CD4-positive, alpha-beta T cell treated with Interleukin-21 for 1 hour (primary cell): ENCODE results near the gene EPHB2.

Source experiments
- DNase-seq: peaks from one replicate; pipeline ENCODE4 v3.0.0-alpha.2; 2020

EPHB2 gene

DNA sequence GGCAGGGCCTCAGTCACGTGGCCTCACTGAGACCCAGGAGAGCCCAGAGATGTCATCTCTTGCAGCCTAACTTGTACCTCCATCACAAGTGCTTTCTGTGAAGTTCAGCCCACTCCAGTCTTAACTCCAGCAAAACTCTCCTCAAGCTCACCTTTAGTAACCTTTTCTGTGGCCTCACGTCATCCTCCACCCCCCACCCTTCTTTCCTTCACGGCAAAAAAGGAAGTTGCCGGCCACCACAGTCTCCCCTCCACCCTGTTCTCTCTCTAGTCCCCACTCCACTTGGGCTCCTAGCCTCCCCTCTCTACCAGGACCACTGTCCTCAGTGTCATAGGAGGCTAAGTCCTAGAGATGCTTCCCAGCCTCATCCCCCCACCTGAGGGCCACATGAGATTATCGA lies 155.1 kb downstream of the EPHB2 start:
- DNase-seq: no peak

DNA sequence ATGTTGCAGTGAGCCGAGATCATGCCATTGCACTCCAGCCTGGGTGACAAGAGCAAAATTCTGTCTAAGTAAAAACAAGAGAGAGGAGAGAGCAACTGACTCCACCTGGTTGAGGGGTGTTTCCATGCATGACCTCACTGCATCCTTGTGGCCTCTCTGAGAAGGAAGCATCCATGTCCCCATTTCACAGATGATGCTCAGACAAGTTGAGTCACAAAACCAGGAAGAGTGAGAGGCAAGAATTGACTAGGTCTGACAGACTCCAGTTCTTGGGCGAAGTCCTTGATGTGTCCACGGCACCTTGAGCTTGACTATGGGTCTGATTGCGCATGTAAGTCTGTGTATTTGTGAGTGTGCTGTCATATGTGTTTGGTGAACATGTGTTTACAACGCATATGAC lies 156.2 kb downstream of the EPHB2 start:
- no peak for DNase-seq

DNA sequence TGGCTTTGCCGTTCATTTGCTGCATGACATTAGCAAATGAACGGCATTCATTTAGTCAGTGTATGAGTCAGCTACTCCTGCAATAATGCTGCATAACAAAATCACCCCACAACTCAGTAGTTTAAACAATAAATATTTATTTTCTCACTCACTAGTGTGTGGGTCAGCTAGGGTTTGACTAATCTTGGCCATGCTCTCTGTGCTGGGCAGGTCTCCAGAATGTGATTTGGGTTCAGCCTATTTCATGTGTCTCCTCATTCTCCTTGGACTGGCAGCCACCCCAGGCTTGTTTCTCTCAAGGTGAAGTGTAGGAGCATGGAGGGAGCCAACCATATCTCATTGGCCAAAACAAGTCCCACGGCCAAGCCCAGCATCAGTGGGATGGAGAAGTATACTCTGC lies 157.7 kb downstream of the EPHB2 start:
- DNase-seq: no peak

DNA sequence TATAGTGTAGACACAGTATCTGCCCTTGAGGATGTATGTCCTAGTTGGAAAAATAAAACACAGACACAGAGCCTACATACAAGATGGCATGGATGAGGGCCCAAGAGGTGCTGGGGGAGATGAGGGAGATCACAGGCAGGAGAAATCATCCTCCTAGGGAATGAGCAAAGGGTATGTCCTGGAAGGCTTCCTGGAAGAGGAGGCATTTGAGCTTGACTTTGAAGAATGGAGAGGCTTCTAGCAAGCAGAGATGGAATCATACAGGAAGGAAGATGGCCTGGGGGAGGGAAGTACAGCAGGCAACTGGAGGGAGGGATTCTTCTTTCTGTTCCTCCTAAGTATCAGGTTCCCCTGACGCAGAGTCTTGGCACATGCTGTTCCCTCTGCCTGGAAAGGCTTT lies 158.7 kb downstream of the EPHB2 start:
- DNase-seq: no peak

DNA sequence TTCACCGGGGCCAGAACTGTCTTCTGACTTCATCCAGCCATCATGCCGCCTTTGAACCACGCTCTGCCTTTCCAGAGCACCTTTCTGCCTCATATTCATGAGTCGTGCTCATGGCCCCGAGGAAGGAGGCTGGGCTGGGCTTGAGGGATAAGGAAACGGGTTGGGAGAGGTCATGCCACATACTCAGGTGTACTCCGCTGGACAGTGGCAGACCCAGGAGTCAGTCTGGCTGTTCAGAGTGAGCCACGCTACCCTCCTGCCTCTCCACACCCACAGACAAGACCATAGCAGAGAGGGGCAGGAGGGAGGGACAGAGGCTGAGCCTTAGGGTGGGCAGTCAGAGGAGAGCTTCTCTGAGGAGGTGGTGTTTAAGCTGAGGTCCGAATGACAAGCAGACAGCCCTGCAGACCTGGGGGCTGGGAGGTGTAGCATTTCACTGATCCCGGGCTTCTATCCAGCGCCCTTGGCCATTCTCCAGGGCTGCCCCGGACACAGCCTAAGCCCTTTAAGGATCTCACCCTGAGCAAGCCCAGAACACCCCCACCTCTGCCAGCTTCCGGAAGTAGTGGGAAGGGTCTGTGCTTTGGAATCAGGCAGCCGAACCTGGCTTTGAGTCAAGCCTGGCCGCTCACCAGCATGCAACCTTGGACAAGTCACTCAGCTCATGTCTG lies 159.7 kb downstream of the EPHB2 start:
- no peak for DNase-seq

DNA sequence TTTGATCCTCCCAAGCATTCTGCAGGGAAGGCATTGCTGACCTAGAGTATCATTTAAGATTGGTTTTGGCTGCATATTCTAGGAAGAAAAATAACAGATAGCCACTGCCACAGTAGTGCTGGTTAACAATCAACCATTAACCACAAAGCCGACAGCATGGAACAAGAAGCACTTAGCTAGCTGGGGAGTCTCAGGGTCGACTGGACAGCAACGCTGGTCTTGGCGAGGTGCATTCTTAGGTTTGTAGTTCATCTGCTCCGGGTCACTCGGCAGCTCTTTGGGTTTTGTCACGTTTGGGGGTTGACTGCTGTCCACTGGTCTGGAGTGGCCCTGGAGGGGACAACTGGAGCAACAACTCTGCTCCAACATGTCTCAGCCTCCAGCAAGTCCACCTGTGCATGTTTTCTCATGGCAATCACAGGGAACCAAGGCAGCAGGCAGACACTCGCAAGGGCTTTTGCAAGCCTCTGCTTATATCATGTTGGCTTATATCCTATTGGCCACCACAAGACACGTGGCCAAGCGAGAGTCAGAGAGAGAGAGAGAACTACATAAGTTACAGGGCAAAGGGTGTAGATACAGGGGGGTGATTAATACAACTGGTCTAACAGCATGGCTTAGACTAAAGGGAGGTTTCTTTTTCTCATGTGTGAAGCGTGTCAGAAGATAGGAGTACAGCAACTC lies 162.5 kb downstream of the EPHB2 start:
- no peak for DNase-seq

DNA sequence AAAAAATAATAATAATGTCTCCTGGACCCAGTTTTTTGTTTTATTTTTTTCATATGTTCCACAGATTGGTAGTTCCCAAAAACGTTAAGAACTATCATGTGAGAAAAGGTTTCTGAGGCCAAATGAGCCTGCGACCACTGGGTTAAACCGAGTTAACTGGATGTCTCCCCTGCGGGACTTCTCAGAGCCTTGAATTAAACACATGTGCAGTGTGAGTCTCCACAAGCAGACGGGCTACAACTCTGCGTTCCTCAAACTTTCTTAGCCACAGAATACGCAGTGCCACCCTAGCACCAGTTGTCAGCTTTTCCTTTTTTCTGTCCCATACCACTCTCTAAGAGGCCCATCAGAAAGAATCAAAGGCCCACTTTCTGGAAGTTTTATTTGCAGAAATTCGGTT lies 164.1 kb downstream of the EPHB2 start:
- no peak for DNase-seq

DNA sequence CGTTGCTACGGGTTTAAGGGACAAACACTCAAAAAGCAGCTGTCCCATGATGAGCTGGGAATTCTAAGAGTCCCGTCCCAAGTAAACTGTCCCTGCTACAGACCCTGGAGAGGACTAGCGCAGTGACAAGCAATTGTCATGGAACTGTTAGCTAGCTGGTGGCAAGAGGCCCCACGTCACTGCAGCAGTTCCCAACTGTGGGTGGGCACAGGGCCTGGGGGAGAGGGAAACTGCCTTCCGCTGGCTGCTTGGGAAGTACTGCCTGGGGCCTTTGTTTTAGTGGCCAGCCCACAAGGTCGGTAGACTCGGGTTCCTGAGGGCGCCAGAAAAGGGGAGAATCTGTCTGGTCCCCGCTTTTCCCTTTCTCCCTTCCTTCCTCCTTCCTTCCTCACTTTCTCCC lies 164.6 kb downstream of the EPHB2 start:
- DNase-seq: no peak

DNA sequence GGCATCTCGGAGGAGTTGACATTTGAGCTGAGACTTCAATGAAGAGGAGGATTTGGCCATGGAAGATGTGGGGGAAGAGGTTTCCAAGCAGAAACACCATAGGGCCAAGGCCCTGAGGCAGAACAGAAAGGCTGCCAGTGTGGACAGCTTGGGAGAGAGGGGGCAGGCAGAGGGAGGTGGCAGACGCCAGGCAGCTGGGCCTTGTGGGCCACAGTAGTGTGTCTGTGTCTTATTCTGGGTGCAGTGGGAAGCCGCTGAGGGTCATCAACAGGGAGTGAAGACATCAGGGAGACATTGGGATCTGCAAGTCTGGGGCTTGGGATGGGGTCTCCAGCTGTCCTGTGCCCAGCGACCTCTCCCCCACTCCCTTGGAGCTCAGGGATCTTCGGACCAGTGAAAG lies 165.2 kb downstream of the EPHB2 start:
- no peak for DNase-seq

DNA sequence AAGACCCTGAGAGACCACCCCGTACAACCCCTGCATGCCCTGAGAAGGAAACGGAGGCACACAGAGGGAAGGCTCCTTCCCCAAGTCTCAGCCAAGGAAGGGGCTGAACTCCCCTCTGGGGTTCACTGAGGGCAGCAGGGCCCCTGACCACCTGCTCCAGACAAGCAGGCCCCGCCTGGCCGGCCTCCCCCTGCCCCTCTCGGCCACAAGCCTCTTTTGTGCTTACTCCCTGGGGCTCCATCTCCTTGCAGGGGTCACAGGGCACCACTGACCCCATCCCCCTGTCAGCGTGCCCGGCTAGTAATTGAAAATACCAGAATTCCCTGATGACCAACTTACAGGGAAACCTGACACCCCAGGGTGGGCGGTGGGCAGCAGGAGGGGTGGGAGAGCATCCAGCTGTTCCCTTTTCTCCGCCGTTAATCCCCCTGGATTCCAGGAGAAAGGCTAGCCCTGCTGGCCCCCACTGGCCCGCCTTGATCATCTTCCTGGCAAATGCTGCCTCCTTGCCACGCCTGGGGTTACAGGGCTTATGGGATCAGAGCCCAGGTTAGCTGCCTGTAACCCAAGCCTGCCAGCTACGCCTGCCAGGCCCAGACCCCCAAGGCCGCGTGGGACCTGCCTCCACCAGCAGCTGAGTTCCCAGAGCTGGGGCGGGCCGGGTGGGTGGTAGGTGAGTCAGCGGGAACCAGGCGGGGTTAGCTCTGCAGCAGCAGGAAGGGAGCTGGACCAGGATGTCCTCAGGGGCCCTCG lies 165.9 kb downstream of the EPHB2 start:
- no peak for DNase-seq

DNA sequence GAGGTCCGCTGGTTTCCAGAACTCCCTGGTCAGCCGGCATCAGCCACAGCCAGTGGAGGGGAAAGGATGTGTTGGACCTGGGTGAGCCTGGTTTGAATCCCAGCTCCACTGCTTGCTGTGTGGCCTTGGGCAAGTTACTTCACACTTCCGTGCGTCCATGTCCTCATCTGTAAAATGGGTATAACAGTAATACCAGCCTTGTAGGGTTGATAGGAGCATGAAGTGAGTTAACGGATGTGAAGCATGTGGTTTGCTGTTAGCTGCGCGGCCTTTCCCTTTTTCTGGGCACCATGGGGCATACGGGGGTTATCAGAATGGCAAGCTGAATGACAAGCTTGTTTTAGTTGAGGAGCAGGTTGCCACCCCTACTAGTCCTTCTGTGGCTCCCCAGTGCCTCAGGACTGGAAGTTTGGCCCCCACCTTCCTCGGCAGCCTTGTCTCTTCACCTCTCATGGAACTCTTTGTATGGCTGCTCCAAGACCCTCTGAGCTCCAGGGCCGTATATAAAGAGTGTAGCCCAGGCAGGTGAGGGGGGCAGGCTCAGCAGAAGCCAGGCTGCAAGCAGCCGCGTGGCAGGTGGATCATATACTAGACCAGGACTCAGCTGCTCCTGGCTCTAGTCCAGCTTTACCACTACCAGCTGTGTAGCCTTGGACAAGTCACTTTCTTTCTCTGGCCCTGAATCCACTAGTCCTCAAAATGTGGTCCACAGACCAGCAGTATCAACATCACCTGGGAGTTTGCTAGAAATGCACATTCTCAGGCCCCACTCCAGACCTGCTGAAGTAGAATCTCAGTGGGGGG lies 166.7 kb downstream of the EPHB2 start:
- DNase-seq: no peak

DNA sequence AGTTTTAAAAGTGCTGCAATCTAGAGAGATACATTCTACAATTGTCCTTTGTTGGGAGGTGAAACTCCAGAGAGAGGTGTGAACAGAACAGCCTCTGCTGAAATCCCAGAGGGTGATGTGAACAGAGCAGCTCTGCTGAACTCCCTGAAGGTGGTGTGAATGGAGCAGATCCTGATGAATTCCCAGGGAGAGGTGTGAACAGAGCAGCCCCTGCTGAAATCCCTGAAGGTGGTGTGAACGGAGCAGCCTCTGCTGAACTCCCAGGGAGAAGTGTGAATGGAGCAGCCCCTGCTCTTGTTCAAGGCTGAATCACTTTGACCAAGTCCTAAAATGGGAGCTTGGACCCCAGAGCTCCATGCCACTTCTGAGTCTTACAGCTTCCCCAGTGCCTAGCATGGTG lies 167.3 kb downstream of the EPHB2 start:
- no peak for DNase-seq

DNA sequence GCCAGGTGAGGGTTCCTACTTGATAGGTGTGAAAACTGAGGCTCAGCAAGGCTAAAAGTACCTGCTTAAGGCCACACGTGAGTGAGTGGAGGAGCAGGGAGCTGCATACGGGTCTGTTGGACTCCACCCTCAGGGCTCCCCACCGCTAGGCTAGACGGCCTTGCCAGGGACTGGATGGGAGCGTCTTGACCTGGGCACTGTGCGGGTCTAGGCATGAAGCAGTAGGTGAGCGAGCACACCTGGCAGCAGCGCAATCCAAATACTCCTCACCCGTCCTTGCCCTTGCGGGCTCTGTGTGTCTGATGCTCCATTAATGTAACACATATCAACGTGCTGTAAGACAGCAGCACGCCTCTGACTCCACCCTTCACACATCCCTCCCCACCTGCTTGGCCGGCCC lies 168.0 kb downstream of the EPHB2 start:
- no peak for DNase-seq

DNA sequence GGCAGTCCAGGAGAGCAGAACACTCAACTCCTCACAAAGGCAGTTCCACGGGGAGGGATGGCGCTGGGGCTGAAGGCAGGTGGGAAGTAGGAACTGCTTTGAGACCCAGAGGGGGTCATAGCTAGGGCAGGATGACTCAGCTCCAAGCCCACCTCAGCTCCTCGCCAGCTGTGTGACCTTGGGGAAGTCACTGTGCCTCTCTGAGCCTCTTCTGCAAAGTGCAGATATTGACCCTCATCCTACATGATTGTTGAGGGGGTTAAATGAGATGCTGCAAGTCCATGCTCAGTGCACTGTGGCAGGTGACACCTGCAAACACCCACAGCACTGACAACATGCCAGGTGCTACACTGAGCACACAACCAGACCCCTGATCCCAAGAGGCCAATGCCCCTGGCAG lies 168.8 kb downstream of the EPHB2 start:
- DNase-seq: no peak

DNA sequence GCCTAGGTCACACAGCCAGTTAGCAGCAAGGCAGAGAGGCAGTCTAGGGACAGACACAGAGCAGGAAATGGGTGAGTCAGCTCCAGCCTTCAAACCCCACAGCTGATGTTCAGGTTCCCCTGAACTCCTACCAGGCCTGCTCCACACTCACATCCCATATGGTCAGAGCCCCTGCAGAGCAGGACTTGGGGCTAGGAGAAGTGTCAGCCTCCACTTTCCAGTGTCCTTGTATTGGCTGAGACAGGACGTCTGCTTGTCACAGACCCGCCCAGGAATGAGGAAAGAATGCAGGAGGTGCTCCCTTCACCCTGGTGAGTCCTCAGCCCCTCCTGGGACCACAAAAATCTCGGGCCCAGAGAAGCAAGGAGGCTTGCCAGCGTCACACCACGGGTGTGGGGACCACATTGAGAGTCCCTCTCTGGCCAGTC lies 169.5 kb downstream of the EPHB2 start:
- no peak for DNase-seq

DNA sequence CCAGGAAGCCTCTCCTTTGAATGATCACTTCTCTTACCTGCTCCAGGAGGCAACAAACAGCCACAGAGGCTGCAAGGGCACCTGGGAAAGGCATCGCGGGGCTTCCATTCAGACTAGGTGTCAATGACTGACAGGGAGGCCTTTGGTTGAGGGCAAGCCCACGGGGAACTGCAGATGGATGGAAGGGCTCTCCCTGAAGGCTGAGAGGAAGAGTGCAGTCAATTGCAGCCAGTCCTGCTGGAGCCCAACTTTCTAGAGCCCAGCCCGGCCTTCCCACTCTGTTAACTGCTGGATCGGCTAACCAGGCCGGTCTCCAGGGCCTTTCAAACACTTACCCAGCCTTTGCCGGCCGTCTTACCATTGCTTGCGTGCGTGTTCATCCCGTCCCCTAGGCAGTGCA lies 172.8 kb downstream of the EPHB2 start:
- DNase-seq: no peak

DNA sequence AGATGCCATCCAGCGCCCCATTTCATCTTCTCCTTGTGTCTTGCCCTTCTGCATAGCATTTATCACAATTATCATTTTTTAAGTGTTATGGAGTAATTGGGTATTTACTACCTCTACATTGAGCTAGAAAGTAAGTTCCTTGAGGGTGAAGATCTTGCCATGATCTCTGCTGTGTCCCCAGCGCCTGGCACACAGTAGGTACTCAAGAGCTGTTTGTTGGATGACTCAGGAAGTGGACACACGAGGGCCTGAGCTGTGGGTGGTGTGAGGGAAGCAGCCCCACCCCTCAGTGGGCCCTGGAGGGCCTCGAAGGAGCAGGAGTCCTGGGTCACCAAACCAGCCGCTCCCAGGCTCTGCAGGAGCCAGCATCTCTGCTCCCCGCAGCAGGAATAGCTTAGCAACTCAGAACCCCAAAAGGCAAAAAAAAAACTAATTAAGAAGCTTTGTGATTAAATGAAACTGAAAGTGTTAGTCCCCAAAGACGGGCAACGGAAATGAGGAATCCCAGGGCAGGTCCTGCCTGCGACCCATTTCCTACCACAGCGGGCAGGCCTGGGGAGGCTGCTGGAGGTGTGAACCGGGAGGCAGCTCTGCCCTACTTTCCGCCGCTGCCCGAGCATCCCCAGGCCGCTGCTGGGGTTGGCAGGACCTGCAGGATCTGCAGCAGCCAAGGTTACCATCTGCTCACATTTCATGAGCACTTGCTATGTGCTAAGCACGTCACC lies 174.3 kb downstream of the EPHB2 start:
- peak; percentile 31 for DNase-seq

DNA sequence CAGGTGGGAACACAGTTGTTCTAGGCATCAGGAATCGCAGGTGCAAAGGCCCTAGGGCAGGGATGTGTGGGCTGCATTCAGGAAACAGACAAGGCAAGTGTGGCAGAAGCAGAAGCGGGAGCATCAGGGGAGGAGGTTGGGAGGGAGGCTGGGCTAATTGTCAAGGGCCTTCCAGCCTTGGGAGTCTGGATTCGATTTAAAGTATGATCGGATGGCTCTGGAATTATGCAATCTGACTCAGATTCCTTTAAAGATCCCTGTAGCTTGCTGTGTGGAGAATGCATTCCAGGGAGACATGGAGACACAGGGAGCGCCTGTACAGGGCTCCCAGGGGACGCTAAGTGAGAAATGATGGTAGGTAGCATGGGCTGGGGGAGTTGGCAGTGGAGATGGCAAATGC lies 175.6 kb downstream of the EPHB2 start:
- DNase-seq: no peak

DNA sequence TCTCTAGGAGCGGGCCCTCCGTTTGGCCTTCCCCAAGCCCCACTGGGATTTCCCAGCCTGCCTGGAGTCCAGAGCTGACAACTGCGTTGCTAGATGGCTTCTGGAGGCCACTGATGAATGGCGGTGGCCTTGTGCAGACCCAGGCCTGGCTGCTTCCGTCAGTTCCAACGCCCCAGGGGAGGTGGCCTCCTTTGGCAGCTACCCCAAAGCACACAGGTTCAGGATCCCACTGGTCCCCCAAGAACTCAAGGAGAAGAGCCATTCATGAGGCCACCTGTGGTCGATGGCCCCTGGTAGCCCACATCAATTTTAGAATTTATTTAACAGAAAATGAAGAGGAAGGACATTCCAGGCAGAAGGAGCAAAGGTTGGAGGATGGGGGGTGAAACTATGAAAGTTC lies 176.9 kb downstream of the EPHB2 start:
- no peak for DNase-seq

DNA sequence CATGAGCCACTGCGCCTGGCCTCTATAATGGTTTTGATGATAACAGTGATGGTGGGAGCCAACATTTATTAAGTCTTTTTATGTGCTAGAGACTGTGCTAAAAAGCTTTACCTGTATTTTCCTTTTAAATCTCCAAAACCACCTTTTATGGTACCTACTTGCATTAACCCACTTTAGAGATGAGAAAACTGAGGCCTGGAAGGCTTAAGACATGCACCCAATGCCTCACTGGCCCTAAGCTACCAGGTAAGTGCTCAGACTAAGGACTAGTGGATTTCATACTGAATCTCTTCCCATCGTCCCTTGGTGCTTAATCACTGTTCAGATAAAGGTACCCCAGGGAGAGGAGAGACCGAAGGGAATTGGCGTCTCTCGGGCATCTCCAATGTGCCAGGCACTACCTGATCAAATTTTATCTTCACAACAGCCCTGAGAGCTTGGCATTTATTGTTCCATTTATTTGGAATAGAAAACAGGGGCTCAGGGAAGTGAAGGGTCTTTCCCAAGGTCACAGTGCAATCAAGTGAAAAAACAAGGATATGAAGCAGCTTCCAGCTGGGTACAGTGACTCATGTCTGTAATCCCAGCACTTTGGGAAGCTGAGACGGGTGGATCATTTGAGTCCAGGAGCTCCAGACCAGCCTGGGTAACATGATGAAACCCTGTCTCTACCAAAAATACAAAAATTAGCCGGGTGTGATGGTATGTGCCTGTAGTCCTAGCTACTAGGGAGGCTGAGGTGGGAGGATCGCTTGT lies 177.9 kb downstream of the EPHB2 start:
- no peak for DNase-seq

DNA sequence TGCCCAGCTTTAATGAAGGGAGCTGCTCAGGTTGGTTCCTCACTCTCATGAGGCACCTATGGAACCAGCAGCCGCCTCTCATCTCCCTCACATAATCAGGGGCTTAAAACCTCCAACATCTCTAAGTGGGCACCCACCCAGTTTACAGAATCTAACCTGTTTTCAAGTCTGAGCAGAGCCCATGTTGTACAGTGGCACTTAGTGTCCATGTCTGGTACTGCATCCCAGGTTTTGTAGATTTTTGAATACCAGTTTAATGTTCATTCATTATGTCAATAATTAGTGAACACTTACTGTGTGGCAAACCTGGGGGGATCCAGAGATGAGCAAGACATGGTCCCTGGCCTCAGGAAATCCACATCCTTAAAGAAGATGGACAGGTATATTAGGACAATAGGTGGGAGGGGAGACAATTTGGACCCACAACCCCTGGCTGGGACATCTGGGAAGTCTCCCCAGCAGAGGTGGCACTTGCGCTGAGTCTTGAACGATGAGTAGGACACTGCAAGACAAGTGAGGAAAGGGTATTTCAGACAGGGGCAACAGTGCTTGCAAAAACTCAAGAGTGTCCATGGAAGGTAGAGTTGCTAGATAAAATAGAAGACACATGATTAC lies 178.7 kb downstream of the EPHB2 start:
- peak; percentile 10 for DNase-seq
